ENCODE results near the gene PSMA5.

Gene PSMA5

DNA sequence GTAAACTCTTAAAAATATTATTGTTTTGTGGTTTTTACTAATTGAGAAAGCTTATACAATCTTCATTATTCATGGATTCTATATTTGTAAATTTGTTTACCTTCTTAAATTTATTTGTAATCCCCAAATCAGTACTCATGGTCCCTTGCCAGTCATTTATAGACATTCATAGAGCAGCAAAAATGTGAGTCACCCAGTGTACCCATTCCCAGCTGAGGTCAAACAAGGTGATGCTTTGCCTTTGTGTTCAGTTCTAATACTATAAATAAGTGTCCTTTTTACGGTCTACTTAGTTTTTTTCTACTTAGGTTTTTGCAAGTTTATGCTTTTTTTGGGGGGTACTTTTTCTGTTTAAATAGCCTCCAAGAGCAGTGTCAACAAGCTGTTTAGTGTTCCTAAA lies 64.6 kb downstream of the PSMA5 start:
- DNase-seq = no peak

DNA sequence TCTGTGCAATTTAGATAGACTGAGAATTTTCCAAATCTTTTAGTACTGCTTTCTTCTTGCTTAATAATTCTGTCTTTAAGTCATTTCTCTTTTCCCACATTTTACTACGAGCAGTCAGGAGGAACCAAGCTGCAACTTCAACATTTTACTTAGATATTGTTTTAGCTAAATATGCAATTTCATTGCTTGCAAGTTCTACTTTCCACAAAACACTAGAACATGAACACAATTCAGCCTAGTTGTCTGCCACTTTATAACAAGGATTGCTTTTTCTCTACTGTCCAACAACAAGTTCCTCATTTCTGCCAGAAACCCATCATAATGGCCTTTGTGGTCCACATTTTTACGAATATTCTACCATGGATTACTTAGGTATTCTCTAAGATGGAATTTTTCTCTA lies 65.2 kb downstream of the PSMA5 start:
- DNase-seq = no peak

DNA sequence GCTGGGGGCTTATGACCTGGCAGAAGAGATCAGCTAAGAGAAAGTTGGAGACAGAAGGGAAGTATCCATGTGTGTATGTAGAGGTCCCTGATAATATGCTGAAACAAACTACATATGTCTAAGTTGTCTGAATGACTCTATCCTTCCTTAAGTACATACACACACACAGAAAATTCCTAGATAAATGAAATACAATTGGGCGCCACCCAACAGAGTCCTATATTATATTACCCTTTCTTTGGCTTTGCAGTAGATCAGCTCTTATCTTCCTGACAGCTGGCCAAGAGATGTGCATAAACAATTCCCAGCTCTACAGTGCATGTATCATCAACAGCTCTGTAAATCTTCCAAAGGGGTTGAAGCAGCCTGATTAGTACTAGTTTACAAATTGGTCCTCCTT lies 68.6 kb downstream of the PSMA5 start:
- DNase-seq = no peak

DNA sequence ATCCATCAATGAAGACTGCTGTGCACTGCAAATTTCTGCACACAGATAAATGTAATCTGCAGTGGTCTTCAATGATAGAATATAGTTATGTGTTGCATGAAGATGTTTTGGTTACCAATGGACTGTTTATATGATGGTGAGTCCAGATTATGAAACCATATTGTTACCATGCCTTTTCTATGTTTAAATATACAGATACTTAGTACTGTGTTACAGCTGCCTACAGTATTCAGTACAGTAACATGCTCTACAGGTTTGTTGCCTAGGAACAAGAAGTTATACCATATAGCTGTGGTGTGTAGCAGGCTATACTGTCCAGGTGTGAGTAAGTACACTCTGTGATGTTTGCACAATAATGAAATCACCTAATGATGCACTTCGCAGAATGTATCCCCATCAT lies 69.3 kb downstream of the PSMA5 start:
- DNase-seq = no peak

DNA sequence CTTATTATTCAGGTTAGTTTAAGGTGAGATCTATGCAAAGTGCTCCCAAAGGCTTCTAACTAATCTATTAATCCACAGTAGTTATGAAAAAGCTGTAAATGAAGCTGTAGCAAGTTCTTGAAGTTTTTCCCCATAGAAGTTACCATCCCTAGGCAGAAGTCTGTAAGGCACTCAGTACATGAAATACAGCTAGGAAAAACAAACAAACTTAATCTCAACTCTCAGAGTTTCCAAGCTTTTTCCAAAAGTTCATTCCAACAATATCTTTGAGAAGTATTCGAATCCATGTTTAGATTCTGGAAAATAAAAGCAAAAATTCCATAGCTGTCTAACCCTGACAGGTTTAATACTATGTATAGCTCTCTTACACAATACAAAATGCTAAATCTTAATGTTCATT lies 69.7 kb downstream of the PSMA5 start:
- no peak for DNase-seq

DNA sequence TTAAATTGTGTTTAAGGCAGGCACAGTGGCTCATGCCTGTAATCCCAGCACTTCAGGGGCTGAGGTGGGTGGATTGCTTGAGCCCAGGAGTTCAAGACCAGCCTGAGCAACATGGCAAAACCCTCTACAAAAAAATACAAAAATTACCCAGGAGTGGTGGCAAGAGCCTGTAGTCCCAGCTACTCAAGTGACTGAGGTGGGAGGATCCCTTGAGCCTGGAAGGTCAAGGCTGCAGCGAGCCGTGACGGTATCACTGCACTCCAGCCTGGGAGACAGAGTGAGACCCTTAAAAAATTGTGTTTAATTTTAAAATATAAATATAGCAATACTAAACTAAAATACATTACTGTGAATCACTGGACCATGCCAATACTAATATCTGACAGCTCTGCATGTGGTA lies 71.3 kb downstream of the PSMA5 start:
- DNase-seq = no peak

DNA sequence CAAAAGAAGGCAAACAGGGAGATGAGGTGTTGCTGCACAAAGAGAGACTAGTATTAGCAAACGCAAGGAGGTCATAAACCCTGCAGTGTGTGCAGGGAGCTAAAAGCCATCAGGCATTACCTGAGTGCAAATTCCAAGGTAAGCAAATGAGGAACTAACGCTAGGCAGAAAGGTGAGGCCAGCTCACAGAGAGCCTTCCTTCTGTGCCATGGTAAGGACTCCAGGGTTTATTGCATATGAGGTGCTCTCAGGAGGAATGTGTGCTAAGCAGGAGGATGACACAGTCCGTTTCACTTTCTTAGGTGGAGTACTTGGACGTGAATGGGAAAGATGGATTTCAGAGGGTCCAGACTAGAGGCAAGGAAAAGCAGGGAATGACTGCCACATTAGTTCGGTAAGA lies 74.8 kb downstream of the PSMA5 start:
- DNase-seq = no peak

DNA sequence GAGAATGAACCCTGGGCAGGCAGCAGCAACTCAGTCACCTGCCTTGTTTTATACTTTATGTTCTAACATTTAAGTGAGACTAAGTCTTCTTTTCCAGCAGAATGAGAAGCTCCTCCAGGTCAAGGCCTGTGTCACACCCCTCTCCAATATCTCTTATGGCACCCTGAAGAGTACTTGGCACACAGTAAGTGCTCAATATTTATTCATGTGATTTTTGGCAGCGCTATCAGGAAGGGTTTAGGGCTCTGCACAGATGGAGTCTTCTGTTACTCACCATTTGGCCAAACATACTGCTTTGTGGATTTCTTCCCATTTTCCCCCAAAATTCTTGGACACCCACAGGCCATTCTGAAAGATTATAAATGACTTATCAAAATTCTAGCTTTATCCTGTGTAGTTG lies 75.6 kb downstream of the PSMA5 start:
- DNase-seq = no peak

DNA sequence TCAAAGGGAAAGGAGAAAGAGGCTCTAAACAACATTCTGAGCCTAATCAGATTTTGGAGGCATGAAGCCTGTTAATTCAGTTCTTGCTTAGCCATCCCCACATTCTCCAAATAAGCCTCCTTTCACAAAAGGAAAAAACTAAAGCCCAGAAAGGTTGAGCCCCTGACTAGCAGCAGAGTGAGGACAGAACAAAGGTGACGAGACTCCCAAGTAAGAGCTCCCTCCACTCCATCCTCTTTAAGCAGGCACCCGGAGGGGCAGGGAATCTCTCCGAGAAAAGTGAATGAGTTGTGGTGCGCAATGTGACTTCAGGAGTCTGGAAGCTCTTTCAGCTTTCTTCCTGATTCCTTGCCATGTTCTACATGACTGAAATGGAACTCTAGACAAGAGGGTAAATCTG lies 76.1 kb downstream of the PSMA5 start:
- no peak for DNase-seq
